Measurements from ENCODE around the gene CRPPA.
A peak's percentile ranks its signal among the peaks of the same experiment; 100 is the strongest.

CRPPA gene

GRCh38 chr7:16420329-16420648 lies 1.0 kb downstream of the CRPPA start:
- TF ChIP-seq ZSCAN30 (tag by site-specific recombination; IDR thresholded peaks at IDR 0.05) (peak; percentile 11; the same call in 1 of the 2 replicates), ZBTB8A (tag by site-specific recombination; IDR thresholded peaks at IDR 0.05) (no peak), ZNF664 (tag by site-specific recombination; IDR thresholded peaks at IDR 0.05) (peak; percentile 87), MEIS1 (CRISPR knock-in tag; IDR thresholded peaks at IDR 0.05; ENCODE audit: borderline replicate concordance) (no peak), ZNF585B (tag by site-specific recombination; IDR thresholded peaks at IDR 0.05) (no peak), PRDM1 (tag by site-specific recombination; IDR thresholded peaks at IDR 0.05) (0 out of 2 replicates have a peak, but pooled peaks have one; percentile 6), SP7 (tag by site-specific recombination; IDR thresholded peaks at IDR 0.05) (peak; percentile 72), ZNF518A (tag by site-specific recombination; conservative IDR thresholded peaks at IDR 0.05; ENCODE audit: low read depth) (no peak), ZNF362 (tag by site-specific recombination; IDR thresholded peaks at IDR 0.05) (peak; percentile 81)
- peak overlapping the region; percentile 86 for H3K27ac ChIP-seq (ENCODE audit: extremely low read depth, low read depth, low read length)
- ChIA-PET POLR2A (interaction anchor here (0.5 to 2.4 kb wide), 14 partner anchors 9 to 342 kb away, joined by 3 to 15 read pairs (median 4); partner anchors contain the start of genes ANKMY2, BZW2 and SOSTDC1), CTCF (interaction anchor here (0.5 to 0.9 kb wide), 4 partner anchors 16 to 301 kb away, joined by 3 to 6 read pairs (median 4); no protein-coding TSS in a partner anchor)
- no peaks in the 10 kb centered on the region for H3K36me3 ChIP-seq (ENCODE audit: control insufficient read depth in 2 of 2, insufficient read depth in 1 of 2, low read length in 2 of 2)
- H3K4me1 ChIP-seq (ENCODE audit: control insufficient read depth, insufficient read depth, low read length): no peaks in the 10 kb centered on the region
- H3K9me3 ChIP-seq (ENCODE audit: control insufficient read depth, insufficient read depth, low read depth, low read length): no peaks in the 10 kb centered on the region
- H3K4me3 ChIP-seq (ENCODE audit: low read depth, low read length): peak overlapping the region; percentile 55

GRCh38 chr7:16419859-16420258 lies 1.5 kb downstream of the CRPPA start:
- peak overlapping the region; percentile 86; the same call in 1 of the 2 replicates for H3K27ac ChIP-seq (ENCODE audit: extremely low read depth, low read depth, low read length)
- H3K4me3 ChIP-seq (ENCODE audit: low read depth, low read length): peak overlapping the region; percentile 5; the same call in 1 of the 2 replicates
- no peak for TF ChIP-seq ZNF148 (tag by site-specific recombination; IDR thresholded peaks at IDR 0.05; ENCODE audit: borderline replicate concordance)
- TF ChIP-seq HOXC10 (CRISPR knock-in tag; IDR thresholded peaks at IDR 0.05): no peak
- TF ChIP-seq ZBTB21 (tag by site-specific recombination; IDR thresholded peaks at IDR 0.05): no peak
- TF ChIP-seq RBAK (tag by site-specific recombination; IDR thresholded peaks at IDR 0.05): no peak
- TF ChIP-seq ZNF639 (tag by site-specific recombination; IDR thresholded peaks at IDR 0.05): no peak
- no peak for TF ChIP-seq ZNF555 (tag by site-specific recombination; conservative IDR thresholded peaks at IDR 0.05)
- TF ChIP-seq ZNF280D (tag by site-specific recombination; IDR thresholded peaks at IDR 0.05): no peak
- no peak for TF ChIP-seq ZNF549 (tag by site-specific recombination; IDR thresholded peaks at IDR 0.05)
- no peak for TF ChIP-seq ZNF26 (tag by site-specific recombination; IDR thresholded peaks at IDR 0.05)

More at GRCh38 chr7:16419859-16420258, 1.5 kb downstream of the CRPPA start:
- H3K36me3 ChIP-seq (ENCODE audit: control insufficient read depth in 2 of 2, insufficient read depth in 1 of 2, low read length in 2 of 2): no peaks in the 10 kb centered on the region
- H3K4me1 ChIP-seq (ENCODE audit: control insufficient read depth, insufficient read depth, low read length): no peaks in the 10 kb centered on the region
- H3K9me3 ChIP-seq (ENCODE audit: control insufficient read depth, insufficient read depth, low read depth, low read length): no peaks in the 10 kb centered on the region
- CTCF ChIA-PET: interaction anchor here (0.6 to 0.9 kb wide), 5 partner anchors 15 to 1403 kb away, joined by 3 to 6 read pairs (median 4); no protein-coding TSS in a partner anchor
- POLR2A ChIA-PET: interaction anchor here (0.5 to 2.4 kb wide), 12 partner anchors 9 to 269 kb away, joined by 3 to 15 read pairs (median 4); partner anchors contain the start of genes ANKMY2, BZW2 and SOSTDC1

All from HEK293 (cell line).